Measurements from ENCODE around the gene PCDH1.

PCDH1 gene

GRCh38 chr5:141876628-141877355, 1.4 kb downstream of the PCDH1 start:
- Histone ChIP-seq H3K4me3 (ENCODE audit: insufficient read length, low read depth) (peak overlapping the region; percentile 68), H3K9me3 (ENCODE audit: insufficient read depth, low read length) (no peaks in the 10 kb centered on the region), H3K36me3 (ENCODE audit: insufficient read depth, insufficient read length, low read length) (no peaks in the 10 kb centered on the region), H3K27me3 (ENCODE audit: insufficient read depth, insufficient read length) (peaks cover 50% of the 10 kb centered on the region), H3K9ac (ENCODE audit: insufficient read length, low read depth) (peak overlapping the region; percentile 87), H3K4me1 (ENCODE audit: insufficient read depth, insufficient read length) (peaks cover 20% of the 10 kb centered on the region)
- no peak for TF ChIP-seq YY1 (IDR thresholded peaks at IDR 0.05; ENCODE audit: insufficient read depth, insufficient read length)
- no peak for DNase-seq (ENCODE audit: low read depth, low spot score)

GRCh38 chr5:141875795-141876627, 2.2 kb downstream of the PCDH1 start:
- peaks cover 50% of the 10 kb centered on the region for H3K27me3 ChIP-seq (ENCODE audit: insufficient read depth, insufficient read length)
- no peak for TF ChIP-seq SUZ12 (IDR thresholded peaks at IDR 0.05; ENCODE audit: extremely low read depth, insufficient read depth, insufficient read length)
- no peaks in the 10 kb centered on the region for H3K9me3 ChIP-seq (ENCODE audit: insufficient read depth, low read length)
- no peak for DNase-seq (ENCODE audit: low read depth, low spot score)
- H3K4me1 ChIP-seq (ENCODE audit: insufficient read depth, insufficient read length) = peaks cover 14% of the 10 kb centered on the region
- no peaks in the 10 kb centered on the region for H3K36me3 ChIP-seq (ENCODE audit: insufficient read depth, insufficient read length, low read length)
- peak overlapping the region; percentile 68 for H3K4me3 ChIP-seq (ENCODE audit: insufficient read length, low read depth)
- peak overlapping the region; percentile 87 for H3K9ac ChIP-seq (ENCODE audit: insufficient read length, low read depth)

DNA sequence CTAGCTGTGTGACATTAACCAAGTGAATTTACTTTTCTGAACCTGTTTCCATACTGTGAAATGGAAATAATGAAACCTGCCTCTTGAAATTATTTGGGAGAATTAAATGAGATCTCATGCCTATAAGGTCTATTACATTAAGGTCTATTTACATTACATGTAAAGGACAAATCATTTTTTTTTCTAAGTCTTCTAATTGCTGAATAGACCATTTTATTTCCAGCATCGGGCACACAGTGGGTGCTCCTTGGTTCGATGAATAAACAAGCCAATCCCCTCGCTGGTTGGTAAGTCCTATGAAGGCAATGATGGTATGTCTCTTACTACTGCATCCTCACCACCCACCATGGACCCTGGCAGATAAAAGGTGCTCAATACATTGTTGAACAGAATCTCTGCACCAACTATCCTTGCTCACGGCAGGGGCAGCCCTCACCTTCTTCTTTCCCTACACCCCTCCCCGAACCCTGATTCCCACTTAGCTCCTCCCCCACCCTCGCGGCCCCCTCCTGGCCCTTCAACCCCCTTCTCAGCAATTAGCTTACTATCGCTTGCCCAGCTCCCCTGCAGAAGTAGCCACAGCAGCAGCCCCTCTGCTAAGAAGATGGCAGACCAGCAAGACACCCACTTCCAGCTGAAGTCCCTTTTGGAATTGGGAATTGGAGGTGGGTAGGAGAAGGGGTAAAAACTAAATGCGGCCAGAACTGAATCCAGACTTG, 3.0 kb downstream of the PCDH1 start:
- no peaks in the 10 kb centered on the region for H3K36me3 ChIP-seq (ENCODE audit: insufficient read depth, insufficient read length, low read length)
- H3K9me3 ChIP-seq (ENCODE audit: insufficient read depth, low read length) = no peaks in the 10 kb centered on the region
- H3K4me1 ChIP-seq (ENCODE audit: insufficient read depth, insufficient read length) = peaks cover 15% of the 10 kb centered on the region
- TF ChIP-seq YY1 (IDR thresholded peaks at IDR 0.05; ENCODE audit: insufficient read depth, insufficient read length) = no peak
- no peak for TF ChIP-seq ZNF274 (IDR thresholded peaks at IDR 0.05; ENCODE audit: low read depth, low read length)
- TF ChIP-seq SUZ12 (IDR thresholded peaks at IDR 0.05; ENCODE audit: extremely low read depth, insufficient read depth, insufficient read length) = no peak
- DNase-seq (ENCODE audit: low read depth, low spot score) = no peak
- peak overlapping the region; percentile 87 for H3K9ac ChIP-seq (ENCODE audit: insufficient read length, low read depth)
- peak overlapping the region; percentile 68 for H3K4me3 ChIP-seq (ENCODE audit: insufficient read length, low read depth)
- H3K27me3 ChIP-seq (ENCODE audit: insufficient read depth, insufficient read length) = peaks cover 43% of the 10 kb centered on the region

DNA sequence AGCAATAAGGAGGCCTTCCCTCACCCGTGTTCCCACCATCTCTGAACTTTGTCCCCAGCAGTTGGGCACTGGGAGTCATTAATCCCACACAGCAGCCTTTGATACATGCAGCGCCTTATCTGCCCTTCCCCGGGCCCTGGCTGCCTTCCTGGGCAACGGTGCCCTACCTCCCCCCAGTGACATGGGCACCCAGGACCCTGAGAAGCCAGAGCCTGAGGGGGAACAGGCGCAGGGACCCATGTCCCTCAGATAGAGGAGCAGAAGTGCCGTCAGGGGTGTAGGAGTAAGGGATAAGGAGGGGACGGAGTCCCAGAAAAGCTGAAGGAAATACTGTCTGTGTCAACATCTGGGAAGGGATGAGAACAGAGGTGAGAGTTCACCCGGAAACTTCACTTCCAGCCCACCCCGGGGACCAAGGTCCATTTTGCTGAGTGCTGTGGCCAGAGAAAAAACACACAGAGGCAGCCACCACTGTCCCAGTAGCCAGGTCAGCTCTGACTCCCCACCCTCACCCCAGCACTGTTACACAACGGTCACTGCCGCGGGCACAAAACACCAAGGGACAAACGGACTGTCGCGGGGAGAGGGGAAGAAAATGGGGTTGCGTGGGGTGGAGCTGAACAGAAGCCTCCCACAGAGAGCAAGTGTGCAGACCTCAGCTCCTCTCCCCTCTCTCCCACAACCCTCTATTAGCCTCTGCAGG, 3.8 kb downstream of the PCDH1 start:
- Histone ChIP-seq H3K36me3 (ENCODE audit: insufficient read depth, insufficient read length, low read length) (peaks cover 5% of the 10 kb centered on the region), H3K4me3 (ENCODE audit: insufficient read length, low read depth) (no peak overlapping the region), H3K4me1 (ENCODE audit: insufficient read depth, insufficient read length) (peaks cover 15% of the 10 kb centered on the region), H3K9ac (ENCODE audit: insufficient read length, low read depth) (peak overlapping the region; percentile 50), H3K27me3 (ENCODE audit: insufficient read depth, insufficient read length) (peaks cover 37% of the 10 kb centered on the region), H3K9me3 (ENCODE audit: insufficient read depth, low read length) (no peaks in the 10 kb centered on the region)
- no peak for TF ChIP-seq ZNF274 (IDR thresholded peaks at IDR 0.05; ENCODE audit: low read depth, low read length)
- no peak for TF ChIP-seq YY1 (IDR thresholded peaks at IDR 0.05; ENCODE audit: insufficient read depth, insufficient read length)
- no peak for TF ChIP-seq SUZ12 (IDR thresholded peaks at IDR 0.05; ENCODE audit: extremely low read depth, insufficient read depth, insufficient read length)
- no peak for DNase-seq (ENCODE audit: low read depth, low spot score)

DNA sequence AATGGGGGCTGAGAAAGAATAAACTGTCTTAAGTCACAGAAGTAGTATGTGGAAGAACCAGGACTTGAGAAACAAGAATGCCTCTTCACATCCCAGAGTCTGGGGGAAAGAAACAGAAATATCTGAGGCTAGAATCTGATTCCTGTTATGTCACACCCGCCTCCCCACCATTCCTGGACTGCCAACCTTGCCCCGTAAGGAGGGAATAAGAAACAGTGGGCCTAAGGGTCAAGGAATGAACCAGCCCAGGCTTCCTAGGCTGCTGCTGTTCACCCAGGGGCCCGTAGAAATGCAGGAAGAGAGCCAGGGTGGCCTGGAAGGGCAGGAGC, 4.3 kb downstream of the PCDH1 start:
- H3K4me3 ChIP-seq (ENCODE audit: insufficient read length, low read depth) = no peak overlapping the region
- no peak for DNase-seq (ENCODE audit: low read depth, low spot score)
- peak overlapping the region; percentile 42 for H3K9ac ChIP-seq (ENCODE audit: insufficient read length, low read depth)
- no peaks in the 10 kb centered on the region for H3K9me3 ChIP-seq (ENCODE audit: insufficient read depth, low read length)
- H3K36me3 ChIP-seq (ENCODE audit: insufficient read depth, insufficient read length, low read length) = peaks cover 9% of the 10 kb centered on the region
- H3K27me3 ChIP-seq (ENCODE audit: insufficient read depth, insufficient read length) = peaks cover 35% of the 10 kb centered on the region
- TF ChIP-seq YY1 (IDR thresholded peaks at IDR 0.05; ENCODE audit: insufficient read depth, insufficient read length) = no peak
- no peak for TF ChIP-seq SUZ12 (IDR thresholded peaks at IDR 0.05; ENCODE audit: extremely low read depth, insufficient read depth, insufficient read length)
- TF ChIP-seq ZNF274 (IDR thresholded peaks at IDR 0.05; ENCODE audit: low read depth, low read length) = no peak
- peaks cover 13% of the 10 kb centered on the region for H3K4me1 ChIP-seq (ENCODE audit: insufficient read depth, insufficient read length)

GRCh38 chr5:141872496-141873356, 5.5 kb downstream of the PCDH1 start:
- Histone ChIP-seq H3K36me3 (ENCODE audit: insufficient read depth, insufficient read length, low read length) (peaks cover 19% of the 10 kb centered on the region), H3K9ac (ENCODE audit: insufficient read length, low read depth) (peak overlapping the region; percentile 0), H3K4me1 (ENCODE audit: insufficient read depth, insufficient read length) (peaks cover 13% of the 10 kb centered on the region), H3K9me3 (ENCODE audit: insufficient read depth, low read length) (no peaks in the 10 kb centered on the region), H3K4me3 (ENCODE audit: insufficient read length, low read depth) (no peak overlapping the region), H3K27me3 (ENCODE audit: insufficient read depth, insufficient read length) (peaks cover 35% of the 10 kb centered on the region)
- peak; percentile 90 for DNase-seq (ENCODE audit: low read depth, low spot score)
- TF ChIP-seq YY1 (IDR thresholded peaks at IDR 0.05; ENCODE audit: insufficient read depth, insufficient read length) (no peak), SUZ12 (IDR thresholded peaks at IDR 0.05; ENCODE audit: extremely low read depth, insufficient read depth, insufficient read length) (no peak), ZNF274 (IDR thresholded peaks at IDR 0.05; ENCODE audit: low read depth, low read length) (no peak)

All from NT2/D1 (cell line).